HG03521 (cell line): ENCODE results near the gene DPEP2NB.

ENCODE experiments used
- ATAC-seq: cut with Tn5 transposase; IDR thresholded peaks from one replicate; pipeline ENCODE4 v1.9.1; 2021; ENCODE audit warnings: mild to moderate bottlenecking, moderate library complexity; ENCODE audit not compliant: unreplicated experiment

DPEP2NB gene

GRCh38 chr16:67964477-67965131, 51.1 kb downstream of the DPEP2NB start:
- no peak for ATAC-seq

DNA sequence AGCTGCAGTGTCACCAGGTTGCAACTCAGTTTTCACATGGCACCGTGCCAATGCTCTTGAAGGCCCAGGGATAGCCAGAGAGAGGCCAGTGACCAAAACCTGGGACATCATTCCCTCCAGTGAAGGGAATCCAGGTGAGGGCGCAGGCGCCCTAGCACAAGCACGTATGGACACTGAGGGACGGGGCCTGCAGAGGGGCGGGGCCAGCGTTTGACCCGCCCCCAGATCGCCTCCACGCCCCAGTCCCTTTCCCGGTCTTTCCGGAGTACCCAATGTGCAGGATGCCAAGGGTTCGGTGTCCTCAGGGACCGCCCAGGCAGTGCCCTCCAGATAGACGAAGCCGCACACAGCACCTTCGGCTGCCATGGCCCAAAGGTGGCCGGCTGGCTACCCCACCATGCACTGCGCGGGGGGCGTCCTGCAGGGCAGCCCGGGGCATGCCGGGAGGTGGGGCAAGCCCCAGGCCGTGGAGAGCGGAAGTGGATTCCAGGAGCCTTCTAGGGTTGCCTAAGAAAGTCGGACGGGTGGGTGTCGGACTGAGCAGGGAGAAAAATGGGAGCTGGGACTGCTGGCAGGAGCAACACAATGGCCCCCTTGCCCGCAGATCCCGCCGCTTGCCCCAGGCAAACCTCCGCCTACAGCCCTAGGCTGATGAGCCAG, 51.9 kb downstream of the DPEP2NB start:
- no peak for ATAC-seq
